Subcutaneous abdominal adipose tissue (tissue), 5 donors: ENCODE data around the gene RET.

Experiments
- H3K27ac ChIP-seq: one replicate; pipeline ENCODE4 v1.7.0; 2013; ENCODE audit warnings: low read depth, mild to moderate bottlenecking, inconsistent platforms, low read length, moderate library complexity
- H3K27me3 ChIP-seq, 5 donors: one replicate each; pipeline ENCODE4 v1.7.0; 2013; ENCODE audit warnings: low read length in 5 of 5, inconsistent platforms in 1 of 5; ENCODE audit not compliant: control insufficient read depth in 5 of 5, insufficient read depth in 4 of 5
- H3K36me3 ChIP-seq, 5 donors: one replicate each; pipeline ENCODE4 v1.7.0; 2013; ENCODE audit warnings: low read length in 5 of 5; ENCODE audit not compliant: control insufficient read depth in 5 of 5, insufficient read depth in 5 of 5
- H3K4me1 ChIP-seq, 5 donors: one replicate each; pipeline ENCODE4 v1.7.0; 2013; ENCODE audit warnings: low read length in 5 of 5, mild to moderate bottlenecking in 3 of 5, moderate library complexity in 1 of 5; ENCODE audit not compliant: control insufficient read depth in 5 of 5, insufficient read depth in 5 of 5
- H3K4me3 ChIP-seq, 5 donors: one replicate each; pipeline ENCODE4 v1.7.0; 2013; ENCODE audit warnings: low read length in 5 of 5, low read depth in 1 of 5
- H3K9ac ChIP-seq, 5 donors: one replicate each; pipeline ENCODE4 v1.7.0; 2013; ENCODE audit warnings: low read length in 5 of 5, mild to moderate bottlenecking in 4 of 5, moderate library complexity in 3 of 5
- H3K9me3 ChIP-seq, 5 donors: one replicate each; pipeline ENCODE4 v1.7.0; 2013; ENCODE audit warnings: low read length in 5 of 5; ENCODE audit not compliant: control insufficient read depth in 5 of 5
- donor health status: healthy.
- donor health status: healthy.
- donor health status: healthy.
- donor health status: healthy.
- donor health status: healthy.

Gene RET

DNA sequence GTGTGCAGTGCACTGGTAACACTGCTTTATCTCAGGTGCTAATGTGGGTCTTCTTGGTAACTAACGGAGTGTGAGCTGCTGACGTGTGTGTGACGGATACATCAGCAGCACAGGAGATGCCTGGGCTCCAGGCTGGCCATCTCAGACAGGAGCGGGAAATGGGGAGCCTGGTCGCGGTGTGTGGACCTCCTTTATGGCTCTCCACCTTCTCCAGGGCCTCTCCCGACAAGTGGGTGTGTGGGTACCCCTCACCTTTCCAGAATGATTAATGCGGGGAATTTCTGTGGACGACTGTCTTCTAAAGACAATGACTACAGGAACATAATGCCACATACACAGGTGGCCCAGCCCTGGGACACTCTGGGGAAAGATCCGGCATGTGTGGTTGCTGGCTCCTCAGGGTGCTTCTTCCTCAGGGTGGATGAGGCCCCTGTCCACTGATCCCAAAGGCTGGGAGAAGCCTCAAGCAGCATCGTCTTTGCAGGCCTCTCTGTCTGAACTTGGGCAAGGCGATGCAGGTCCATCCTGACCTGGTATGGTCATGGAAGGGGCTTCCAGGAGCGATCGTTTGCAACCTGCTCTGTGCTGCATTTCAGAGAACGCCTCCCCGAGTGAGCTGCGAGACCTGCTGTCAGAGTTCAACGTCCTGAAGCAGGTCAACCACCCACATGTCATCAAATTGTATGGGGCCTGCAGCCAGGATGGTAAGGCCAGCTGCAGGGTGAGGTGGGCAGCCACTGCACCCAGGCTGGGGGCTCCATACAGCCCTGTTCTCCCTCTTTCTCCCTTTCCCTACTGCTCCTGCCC is 41.1 kb downstream of the RET start:
- no peak overlapping the region for H3K27ac ChIP-seq
- no peak overlapping the region for H3K9ac ChIP-seq
- peaks cover 0 to 22% (median 11%) of the 10 kb centered on the region in 5 donors for H3K4me1 ChIP-seq
- H3K27me3 ChIP-seq: no peaks in the 10 kb centered on the region
- H3K4me3 ChIP-seq: no peak overlapping the region
- no peaks in the 10 kb centered on the region for H3K9me3 ChIP-seq
- no peaks in the 10 kb centered on the region for H3K36me3 ChIP-seq

DNA sequence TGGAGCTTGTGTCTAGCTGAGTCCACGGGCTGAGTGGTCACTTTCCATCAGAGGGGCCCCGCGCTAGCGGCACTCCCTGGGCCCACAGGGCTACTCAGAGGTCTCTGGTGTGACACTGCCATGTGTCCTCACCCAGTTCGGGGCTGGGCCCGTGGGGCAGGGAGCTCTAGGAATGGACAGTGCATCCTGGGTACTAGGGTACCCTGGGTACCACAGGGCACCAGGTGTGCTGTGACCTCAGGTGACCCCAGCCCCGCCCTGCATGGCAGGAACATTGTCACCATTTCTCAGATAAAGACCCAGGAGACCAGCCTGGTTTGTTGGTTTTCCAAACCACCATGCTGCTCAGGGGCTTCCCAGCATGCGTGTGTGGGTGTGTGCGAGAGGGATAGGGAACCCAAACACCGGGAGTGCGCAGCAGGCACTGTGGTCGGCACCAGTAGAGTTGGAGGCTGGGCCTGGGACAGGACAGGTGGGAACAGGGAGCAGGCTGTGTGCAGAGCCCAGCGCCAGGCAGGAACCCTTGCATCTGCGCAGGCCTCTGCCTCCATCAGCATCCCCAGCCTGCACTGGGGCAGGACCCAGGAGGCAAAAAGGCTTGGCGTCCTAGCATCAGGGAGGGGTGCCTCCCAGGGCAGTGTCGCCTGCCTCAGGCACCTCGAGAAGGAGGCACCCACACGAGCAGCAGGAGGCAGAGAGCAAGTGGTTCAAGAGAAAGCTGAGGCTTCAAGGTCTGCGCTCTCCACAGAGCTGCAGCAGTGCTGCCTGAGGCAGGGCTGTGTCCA is 42.0 kb downstream of the RET start:
- H3K4me1 ChIP-seq: peaks cover 0 to 22% (median 11%) of the 10 kb centered on the region in 5 donors
- H3K9me3 ChIP-seq: no peaks in the 10 kb centered on the region
- no peak overlapping the region for H3K9ac ChIP-seq
- no peaks in the 10 kb centered on the region for H3K36me3 ChIP-seq
- no peak overlapping the region for H3K4me3 ChIP-seq
- no peaks in the 10 kb centered on the region for H3K27me3 ChIP-seq
- H3K27ac ChIP-seq: no peak overlapping the region

DNA sequence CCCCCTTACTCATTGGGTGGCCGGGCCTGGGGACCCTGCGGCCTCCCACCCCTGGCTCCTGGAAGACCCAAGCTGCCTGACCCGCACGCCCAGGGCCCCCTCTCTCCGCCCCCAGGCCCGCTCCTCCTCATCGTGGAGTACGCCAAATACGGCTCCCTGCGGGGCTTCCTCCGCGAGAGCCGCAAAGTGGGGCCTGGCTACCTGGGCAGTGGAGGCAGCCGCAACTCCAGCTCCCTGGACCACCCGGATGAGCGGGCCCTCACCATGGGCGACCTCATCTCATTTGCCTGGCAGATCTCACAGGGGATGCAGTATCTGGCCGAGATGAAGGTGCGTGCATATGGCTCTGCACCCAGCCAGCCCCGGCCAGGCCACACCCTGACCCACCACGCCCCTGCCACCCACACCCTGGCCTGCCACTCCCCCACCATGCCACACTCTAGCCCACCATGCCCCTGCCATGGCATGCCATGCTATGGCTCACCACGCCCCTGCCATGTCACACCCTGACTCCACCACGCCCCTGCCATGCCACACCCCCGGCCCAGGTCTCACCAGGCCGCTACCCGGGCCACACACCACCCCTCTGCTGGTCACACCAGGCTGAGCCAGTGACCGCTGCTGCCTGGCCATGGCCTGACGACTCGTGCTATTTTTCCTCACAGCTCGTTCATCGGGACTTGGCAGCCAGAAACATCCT is 42.7 kb downstream of the RET start:
- Histone ChIP-seq H3K27ac (no peak overlapping the region), H3K4me3 (no peak overlapping the region), H3K36me3 (no peaks in the 10 kb centered on the region), H3K27me3 (no peaks in the 10 kb centered on the region), H3K9me3 (no peaks in the 10 kb centered on the region), H3K9ac (no peak overlapping the region), H3K4me1 (peaks cover 0 to 22% (median 11%) of the 10 kb centered on the region in 5 donors)

DNA sequence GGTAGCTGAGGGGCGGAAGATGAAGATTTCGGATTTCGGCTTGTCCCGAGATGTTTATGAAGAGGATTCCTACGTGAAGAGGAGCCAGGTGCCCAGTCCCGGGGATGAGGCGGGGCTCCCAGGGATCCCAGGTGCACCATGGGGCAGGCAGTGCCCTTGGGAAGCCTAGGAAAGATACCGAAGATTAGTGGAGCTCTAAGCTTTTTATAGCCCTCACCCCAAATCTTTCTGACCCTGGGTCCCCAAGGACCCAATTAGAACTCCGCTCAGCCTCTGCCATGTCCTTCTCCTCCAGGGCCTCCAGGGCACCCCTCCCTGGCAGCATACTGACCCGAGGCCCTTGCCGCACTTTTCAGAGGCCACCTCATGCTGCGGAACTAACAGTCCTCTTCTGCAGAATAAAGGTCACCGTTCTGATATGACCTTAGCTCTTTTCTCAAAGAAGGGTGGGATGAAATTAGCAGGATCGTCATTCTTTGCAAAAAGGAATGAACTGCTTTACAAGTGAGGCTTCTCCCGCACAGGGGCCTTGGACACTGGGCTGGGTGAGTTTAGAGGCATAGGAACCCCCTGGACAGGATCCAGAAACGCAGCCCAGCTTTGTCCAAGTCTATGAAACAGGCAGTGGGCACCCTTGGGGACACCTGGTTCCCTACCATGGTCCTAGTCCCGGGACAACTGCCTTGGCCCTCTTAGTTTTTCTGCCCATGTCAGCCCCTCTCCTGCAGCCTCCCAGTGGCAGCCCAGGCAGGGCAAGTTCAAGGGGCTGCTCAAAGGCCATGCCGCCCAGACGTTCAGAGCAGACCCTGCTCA is 43.5 kb downstream of the RET start:
- Histone ChIP-seq H3K4me1 (peaks cover 0 to 22% (median 11%) of the 10 kb centered on the region in 5 donors), H3K9ac (no peak overlapping the region), H3K9me3 (no peaks in the 10 kb centered on the region), H3K27me3 (no peaks in the 10 kb centered on the region), H3K27ac (no peak overlapping the region), H3K36me3 (no peaks in the 10 kb centered on the region), H3K4me3 (no peak overlapping the region)

DNA sequence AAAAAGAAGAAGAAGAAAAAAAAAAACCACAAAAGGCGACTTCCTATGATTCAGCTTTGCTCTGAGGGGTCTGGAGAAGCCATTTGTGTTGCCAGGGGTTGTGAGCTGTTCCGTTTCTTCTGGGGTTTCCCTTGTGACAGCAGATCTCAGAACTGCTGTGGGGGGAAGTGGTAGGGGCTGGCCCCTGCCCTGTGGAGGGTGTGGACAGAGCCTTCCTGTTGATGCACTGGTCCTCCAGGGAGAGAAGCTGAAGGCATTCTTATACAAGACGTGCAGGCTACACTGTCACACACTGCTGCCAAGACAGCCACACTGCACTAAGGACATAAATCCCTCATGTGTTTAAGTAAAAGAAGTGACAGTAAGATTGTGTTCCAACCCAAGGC is 44.1 kb downstream of the RET start:
- Histone ChIP-seq H3K36me3 (no peaks in the 10 kb centered on the region), H3K4me3 (no peak overlapping the region), H3K27me3 (no peaks in the 10 kb centered on the region), H3K9ac (peak overlapping the region in 1 of 5 donors; percentile 44), H3K27ac (no peak overlapping the region), H3K4me1 (peaks cover 1 to 22% (median 11%) of the 10 kb centered on the region in 5 donors), H3K9me3 (no peaks in the 10 kb centered on the region)

DNA sequence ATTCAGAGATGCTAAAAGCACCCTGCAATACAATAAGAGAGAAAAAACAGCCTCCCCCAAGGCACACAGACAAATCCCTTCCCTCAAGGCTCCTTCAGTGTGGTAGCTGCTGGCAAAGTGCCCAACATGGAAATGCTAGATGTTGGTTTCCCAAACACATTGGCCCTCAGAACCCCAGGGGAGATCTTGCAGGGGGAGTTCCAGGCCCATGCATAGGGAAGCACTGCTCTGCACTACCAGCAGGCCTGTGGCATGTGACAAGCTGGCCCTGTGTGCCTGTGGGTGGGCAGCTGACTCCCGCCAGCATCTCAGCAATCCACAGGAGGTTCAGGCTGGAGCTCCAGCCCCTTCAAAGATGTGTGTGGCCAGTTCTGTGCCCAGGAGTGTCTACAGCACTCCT is 44.6 kb downstream of the RET start:
- no peak overlapping the region for H3K4me3 ChIP-seq
- H3K4me1 ChIP-seq: peaks cover 1 to 22% (median 11%) of the 10 kb centered on the region in 5 donors
- no peaks in the 10 kb centered on the region for H3K36me3 ChIP-seq
- no peak overlapping the region for H3K27ac ChIP-seq
- no peaks in the 10 kb centered on the region for H3K27me3 ChIP-seq
- H3K9ac ChIP-seq: peak overlapping the region in 1 of 5 donors; percentile 44
- no peaks in the 10 kb centered on the region for H3K9me3 ChIP-seq

DNA sequence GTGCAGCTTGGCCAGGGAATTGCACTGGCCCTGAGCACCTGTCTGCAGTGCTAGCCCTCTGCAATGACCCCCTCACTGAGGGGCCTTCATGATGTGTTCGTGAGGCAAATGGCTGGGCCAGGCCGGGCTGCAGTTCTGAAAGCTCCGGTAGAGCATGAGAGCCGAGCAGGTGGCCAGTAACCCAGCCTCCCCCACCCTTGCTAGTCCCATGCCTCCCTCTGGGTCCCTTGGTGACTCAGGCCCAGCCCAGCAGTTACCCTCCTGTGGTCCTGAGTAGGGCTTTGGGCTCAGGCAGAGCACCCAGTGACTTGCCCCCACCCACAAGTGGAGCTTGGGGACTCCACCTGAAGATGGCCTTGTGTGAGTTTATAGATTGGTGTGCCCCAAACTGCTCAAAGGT is 45.2 kb downstream of the RET start:
- no peak overlapping the region for H3K4me3 ChIP-seq
- no peaks in the 10 kb centered on the region for H3K36me3 ChIP-seq
- H3K9ac ChIP-seq: no peak overlapping the region

DNA sequence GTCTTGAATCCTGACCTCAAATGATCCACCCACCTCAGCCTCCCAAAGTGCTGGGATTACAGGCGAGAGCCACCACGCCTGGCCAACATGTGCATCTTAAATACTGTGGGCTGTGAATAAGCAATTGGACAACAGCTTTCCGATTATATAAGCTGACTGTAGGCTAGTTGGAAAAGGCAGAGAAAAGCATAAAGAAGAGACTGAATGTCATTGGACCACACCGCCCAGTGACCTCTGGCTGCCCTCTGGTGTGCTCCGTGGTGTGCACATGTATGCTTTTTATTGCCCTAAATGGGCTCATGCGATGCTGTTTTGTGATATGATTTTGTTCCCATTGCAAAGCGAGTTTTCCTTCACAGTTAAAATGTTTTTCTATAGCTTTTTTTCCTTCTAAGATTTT is 46.0 kb downstream of the RET start:
- Histone ChIP-seq H3K4me3 (no peak overlapping the region), H3K36me3 (no peaks in the 10 kb centered on the region), H3K9me3 (no peaks in the 10 kb centered on the region), H3K27me3 (peaks cover 0 to 4% (median 0%) of the 10 kb centered on the region in 5 donors), H3K4me1 (peaks cover 1 to 22% (median 11%) of the 10 kb centered on the region in 5 donors), H3K9ac (no peak overlapping the region), H3K27ac (no peak overlapping the region)

More for the DNA sequence above, 45.2 kb downstream of the RET start:
- Histone ChIP-seq H3K27me3 (peaks cover 0 to 2% (median 0%) of the 10 kb centered on the region in 5 donors), H3K4me1 (peaks cover 1 to 22% (median 11%) of the 10 kb centered on the region in 5 donors), H3K27ac (no peak overlapping the region), H3K9me3 (no peaks in the 10 kb centered on the region)

DNA sequence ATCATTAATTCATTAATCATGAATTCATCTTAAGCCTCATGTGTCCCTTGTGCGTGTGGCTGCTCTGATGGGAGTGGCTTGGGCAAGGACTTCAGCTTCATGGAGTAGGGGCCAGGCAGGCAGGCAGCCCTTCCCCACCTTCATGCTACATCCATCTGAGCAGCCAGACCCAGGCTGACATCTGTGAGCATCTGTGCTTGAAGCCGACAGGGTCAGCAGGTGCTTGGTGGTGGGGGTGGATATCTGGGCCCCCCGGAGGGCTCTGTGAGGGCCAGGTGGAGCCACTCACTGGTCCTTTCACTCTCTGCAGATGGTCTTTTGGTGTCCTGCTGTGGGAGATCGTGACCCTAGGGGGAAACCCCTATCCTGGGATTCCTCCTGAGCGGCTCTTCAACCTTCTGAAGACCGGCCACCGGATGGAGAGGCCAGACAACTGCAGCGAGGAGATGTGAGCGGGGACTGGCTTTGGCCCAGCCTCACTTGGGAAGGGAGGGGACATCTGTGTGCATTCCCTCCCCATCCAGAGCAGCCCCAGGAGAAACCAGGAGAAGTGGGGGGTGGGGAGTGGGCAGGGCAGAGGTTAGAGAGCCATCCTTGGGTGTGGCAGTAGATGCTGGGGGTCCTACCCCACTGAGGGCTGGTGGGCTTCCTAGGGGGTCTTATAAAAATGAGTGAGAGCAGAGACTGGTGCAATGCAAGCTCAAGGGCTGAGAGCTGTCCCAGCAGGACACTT is 46.7 kb downstream of the RET start:
- Histone ChIP-seq H3K4me3 (no peak overlapping the region), H3K27ac (no peak overlapping the region), H3K27me3 (peaks cover 0 to 4% (median 0%) of the 10 kb centered on the region in 5 donors), H3K9me3 (no peaks in the 10 kb centered on the region), H3K4me1 (peaks cover 1 to 22% (median 11%) of the 10 kb centered on the region in 5 donors), H3K9ac (no peak overlapping the region), H3K36me3 (no peaks in the 10 kb centered on the region)
